ENCODE results near the gene INPP5A. TPM values are rescaled to one million over a fixed set of nuclear protein-coding genes. Genes with fewer than 3 reads are reported as not detected.

The INPP5A gene
- total RNA-seq, 1 donor from 2014 or later = 36.3 TPM

DNA sequence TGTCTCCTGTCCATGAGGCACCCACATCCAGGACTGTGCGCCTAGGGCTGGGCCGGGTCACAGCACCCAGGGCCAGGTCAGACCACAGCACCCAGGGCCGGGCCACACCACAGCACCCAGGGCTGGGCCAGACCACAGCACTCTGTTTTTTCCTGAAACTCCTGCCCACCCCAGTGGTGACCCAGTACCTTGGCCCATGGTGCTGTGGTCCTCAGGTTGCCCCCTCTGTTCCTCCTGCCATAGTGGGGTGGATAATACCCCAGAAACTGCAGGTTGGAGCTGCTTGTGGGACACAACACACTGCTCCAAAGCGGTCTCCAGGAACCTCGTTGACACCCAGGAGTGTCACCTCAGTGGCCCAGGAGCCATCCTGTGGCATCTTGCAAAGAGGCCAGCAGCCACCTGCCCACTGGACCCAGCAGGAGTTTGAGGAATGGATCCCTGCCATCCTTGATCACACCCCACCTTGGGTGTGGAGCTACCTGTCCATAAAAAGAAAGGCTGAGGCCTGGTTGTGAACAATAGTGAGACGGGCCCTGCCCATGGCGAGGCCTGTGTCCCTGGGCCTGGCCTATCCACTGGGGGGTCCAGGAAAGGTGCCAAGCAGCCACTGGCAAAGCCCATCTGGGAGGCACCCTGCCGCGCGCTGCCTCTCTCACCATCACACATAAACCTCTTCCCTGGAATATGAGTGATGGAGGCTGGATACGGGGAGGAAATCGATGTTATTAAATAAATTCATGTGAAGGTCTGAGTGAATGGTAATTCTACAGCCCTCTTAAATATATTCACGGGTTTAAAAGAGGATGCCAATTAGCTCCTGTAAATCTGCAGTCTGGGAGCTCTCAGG, 159.4 kb downstream of the INPP5A start:
- DNase-seq = no peak
- Mint-ChIP-seq H3K9me3 (ENCODE audit: unreplicated experiment) (peaks cover 7% of the 10 kb centered on the region), H3K27me3 (ENCODE audit: unreplicated experiment) (peaks cover 3% of the 10 kb centered on the region), H3K4me3 (ENCODE audit: unreplicated experiment) (no peak overlapping the region), H3K27ac (ENCODE audit: unreplicated experiment) (no peak overlapping the region), H3K36me3 (ENCODE audit: unreplicated experiment) (peaks cover 24% of the 10 kb centered on the region), H3K4me1 (ENCODE audit: low read depth, unreplicated experiment) (peaks cover 4% of the 10 kb centered on the region)
- TF ChIP-seq, protein P1, sequence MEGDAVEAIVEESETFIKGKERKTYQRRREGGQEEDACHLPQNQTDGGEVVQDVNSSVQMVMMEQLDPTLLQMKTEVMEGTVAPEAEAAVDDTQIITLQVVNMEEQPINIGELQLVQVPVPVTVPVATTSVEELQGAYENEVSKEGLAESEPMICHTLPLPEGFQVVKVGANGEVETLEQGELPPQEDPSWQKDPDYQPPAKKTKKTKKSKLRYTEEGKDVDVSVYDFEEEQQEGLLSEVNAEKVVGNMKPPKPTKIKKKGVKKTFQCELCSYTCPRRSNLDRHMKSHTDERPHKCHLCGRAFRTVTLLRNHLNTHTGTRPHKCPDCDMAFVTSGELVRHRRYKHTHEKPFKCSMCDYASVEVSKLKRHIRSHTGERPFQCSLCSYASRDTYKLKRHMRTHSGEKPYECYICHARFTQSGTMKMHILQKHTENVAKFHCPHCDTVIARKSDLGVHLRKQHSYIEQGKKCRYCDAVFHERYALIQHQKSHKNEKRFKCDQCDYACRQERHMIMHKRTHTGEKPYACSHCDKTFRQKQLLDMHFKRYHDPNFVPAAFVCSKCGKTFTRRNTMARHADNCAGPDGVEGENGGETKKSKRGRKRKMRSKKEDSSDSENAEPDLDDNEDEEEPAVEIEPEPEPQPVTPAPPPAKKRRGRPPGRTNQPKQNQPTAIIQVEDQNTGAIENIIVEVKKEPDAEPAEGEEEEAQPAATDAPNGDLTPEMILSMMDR (IDR thresholded peaks at IDR 0.05; ENCODE audit: partially characterized antibody, unreplicated experiment) = no peak

DNA sequence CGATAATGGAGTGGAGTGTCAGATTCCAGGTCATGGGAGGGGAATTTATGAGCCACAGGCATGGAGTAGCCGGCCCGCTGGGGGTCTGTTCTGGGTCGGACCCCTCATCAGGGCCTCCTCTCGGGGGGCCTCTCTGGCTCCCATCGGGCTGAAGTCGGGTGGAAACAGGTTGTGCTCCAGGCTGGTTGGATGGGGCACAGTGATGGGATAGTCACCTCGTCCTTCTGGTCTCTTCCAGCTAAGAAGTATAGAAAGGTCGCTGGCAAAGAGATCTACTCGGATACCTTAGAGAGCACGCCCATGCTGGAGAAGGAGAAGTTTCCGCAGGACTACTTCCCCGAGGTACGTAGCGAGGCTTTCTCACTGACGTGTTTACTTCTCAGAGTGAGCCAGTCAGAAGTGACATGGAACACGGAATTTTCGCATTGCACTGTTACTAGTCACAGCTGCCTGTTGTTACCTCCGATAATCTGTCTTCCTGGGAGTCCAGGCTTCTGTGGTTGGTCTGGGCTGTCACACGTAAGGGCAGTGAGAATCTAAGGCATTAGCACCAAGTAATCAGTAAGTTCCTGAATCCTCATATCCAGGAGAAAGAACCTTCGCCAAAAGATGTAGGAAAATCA, 160.1 kb downstream of the INPP5A start:
- Mint-ChIP-seq H3K4me3 (ENCODE audit: unreplicated experiment) (no peak overlapping the region), H3K36me3 (ENCODE audit: unreplicated experiment) (peaks cover 24% of the 10 kb centered on the region), H3K27me3 (ENCODE audit: unreplicated experiment) (peaks cover 3% of the 10 kb centered on the region), H3K27ac (ENCODE audit: unreplicated experiment) (peak overlapping the region; percentile 7), H3K9me3 (ENCODE audit: unreplicated experiment) (peaks cover 6% of the 10 kb centered on the region), H3K4me1 (ENCODE audit: low read depth, unreplicated experiment) (peaks cover 4% of the 10 kb centered on the region)
- no peak for DNase-seq
- TF ChIP-seq, protein P1 (IDR thresholded peaks at IDR 0.05; ENCODE audit: partially characterized antibody, unreplicated experiment) = no peak

DNA sequence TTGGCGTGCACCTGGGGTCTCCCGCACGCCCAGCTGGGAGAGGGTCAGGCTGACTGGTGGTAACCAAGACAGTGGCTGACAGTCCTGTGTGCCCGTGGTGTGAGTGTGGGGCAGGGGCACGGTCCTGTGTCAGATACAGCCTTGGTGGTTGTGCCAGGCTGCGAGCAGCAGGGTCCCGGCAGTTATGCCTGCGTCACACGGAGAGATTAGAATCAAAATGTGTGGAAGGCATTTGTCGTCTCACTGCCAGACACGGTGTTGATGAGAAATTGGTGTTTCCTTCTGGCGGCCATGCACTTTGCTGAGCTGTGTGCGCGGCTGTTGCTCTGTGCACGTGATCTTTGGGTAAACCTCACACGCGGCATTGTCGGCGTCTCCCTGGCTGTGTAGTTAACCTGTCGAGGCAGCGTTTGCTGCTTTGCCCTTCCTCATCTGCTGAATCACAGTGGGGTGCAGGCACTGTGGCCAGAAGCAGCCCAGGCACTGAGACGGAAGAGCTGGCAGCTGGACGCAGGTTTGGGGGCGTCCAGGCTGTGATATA, 160.7 kb downstream of the INPP5A start:
- H3K27me3 Mint-ChIP-seq (ENCODE audit: unreplicated experiment) = peaks cover 3% of the 10 kb centered on the region
- H3K27ac Mint-ChIP-seq (ENCODE audit: unreplicated experiment) = no peak overlapping the region
- H3K4me1 Mint-ChIP-seq (ENCODE audit: low read depth, unreplicated experiment) = peaks cover 4% of the 10 kb centered on the region

DNA sequence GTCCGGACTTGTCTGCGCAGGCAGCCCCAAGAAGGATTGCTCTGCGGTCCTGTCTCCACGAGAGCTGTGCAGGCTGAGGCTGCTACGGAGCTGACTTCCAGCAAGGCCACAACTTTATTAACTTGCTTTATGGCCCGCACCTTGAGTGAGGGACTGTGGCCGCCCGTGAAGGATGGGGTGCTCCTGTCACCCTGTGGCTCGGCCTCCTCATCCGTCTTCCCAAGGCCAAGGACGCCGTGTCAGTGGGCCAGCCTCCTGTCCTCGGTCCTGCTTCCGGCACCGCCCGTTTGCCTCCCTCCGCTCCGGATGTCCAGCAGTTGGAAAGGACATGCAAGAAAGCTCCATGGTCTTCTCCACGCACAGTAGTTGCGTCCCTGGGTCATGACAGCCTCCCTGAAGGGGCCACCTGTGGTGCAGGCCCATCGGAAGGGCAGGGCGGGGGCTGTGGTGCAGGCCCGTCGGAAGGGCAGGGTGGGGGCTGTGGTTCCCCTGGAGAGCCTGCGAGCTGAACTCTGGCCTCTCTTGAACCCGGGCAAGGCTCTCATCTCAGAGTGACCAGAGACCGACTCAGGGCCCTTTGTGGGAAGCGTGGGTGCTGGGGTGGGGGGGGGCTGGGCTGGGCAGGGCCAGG, 161.3 kb downstream of the INPP5A start:
- TF ChIP-seq, protein P1 (IDR thresholded peaks at IDR 0.05; ENCODE audit: partially characterized antibody, unreplicated experiment) = no peak
- H3K27ac Mint-ChIP-seq (ENCODE audit: unreplicated experiment) = no peak overlapping the region
- peaks cover 4% of the 10 kb centered on the region for H3K4me1 Mint-ChIP-seq (ENCODE audit: low read depth, unreplicated experiment)
- no peak overlapping the region for H3K4me3 Mint-ChIP-seq (ENCODE audit: unreplicated experiment)
- DNase-seq = no peak
- peaks cover 3% of the 10 kb centered on the region for H3K27me3 Mint-ChIP-seq (ENCODE audit: unreplicated experiment)
- H3K36me3 Mint-ChIP-seq (ENCODE audit: unreplicated experiment) = peaks cover 20% of the 10 kb centered on the region
- peaks cover 6% of the 10 kb centered on the region for H3K9me3 Mint-ChIP-seq (ENCODE audit: unreplicated experiment)

More for the DNA sequence above, 160.7 kb downstream of the INPP5A start:
- Mint-ChIP-seq H3K36me3 (ENCODE audit: unreplicated experiment) (peaks cover 24% of the 10 kb centered on the region), H3K9me3 (ENCODE audit: unreplicated experiment) (peaks cover 6% of the 10 kb centered on the region), H3K4me3 (ENCODE audit: unreplicated experiment) (no peak overlapping the region)
- no peak for DNase-seq
- TF ChIP-seq, protein P1 (IDR thresholded peaks at IDR 0.05; ENCODE audit: partially characterized antibody, unreplicated experiment) = no peak
